HK-2 (cell line): ENCODE results near the gene HM13.
"Not testable (repeated sequence)": the region's sequence is repeated elsewhere in the genome, so short reads cannot be mapped to it uniquely, and the experiment has no call there.

Experiments
- DNase-seq: peaks from one replicate; pipeline ENCODE4 v3.0.0-alpha.2; 2018; ENCODE audit not compliant: unreplicated experiment

Gene HM13

DNA sequence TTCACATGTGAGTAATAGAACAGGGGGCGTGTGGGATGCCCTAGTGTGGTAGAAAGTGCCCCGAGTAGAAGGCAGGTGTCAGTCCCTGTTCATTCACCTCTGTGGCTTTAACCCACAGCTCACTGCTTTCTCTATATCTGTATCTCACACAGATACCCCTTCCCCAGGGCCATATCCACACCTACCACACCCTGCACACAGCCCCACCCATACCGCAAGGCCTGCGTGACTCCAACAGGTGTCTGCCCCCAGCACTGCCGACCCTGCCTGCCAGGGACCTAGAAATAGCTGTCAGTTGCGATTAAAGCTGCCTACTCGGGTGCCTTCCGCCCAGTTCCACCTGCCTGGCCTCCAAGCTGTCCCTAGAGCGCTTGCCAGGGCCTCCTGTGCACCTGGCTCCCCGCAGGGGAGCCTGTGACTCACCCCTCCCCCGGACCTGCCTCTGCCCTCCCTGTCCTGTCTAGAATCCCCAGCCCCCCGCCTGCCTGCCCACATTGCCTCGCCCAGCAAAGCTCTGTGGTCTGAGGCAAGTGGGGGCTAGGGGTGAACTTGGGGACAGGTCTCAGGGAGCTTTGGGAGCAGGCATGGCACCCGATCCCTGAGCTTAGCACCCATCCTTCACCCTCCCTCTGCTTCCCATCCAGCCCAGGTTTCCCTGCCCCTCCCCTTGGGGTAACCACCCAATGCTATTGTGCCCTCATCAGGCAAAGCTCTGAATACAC lies 52.6 kb downstream of the HM13 start:
- DNase-seq, result peak; percentile 66

- no peak for DNase-seq
Measured at GRCh38 chr20:31567380-31567720, 53.1 kb downstream of the HM13 start.

- no peak for DNase-seq
Measured at GRCh38 chr20:31568041-31568731, 53.9 kb downstream of the HM13 start.

DNA sequence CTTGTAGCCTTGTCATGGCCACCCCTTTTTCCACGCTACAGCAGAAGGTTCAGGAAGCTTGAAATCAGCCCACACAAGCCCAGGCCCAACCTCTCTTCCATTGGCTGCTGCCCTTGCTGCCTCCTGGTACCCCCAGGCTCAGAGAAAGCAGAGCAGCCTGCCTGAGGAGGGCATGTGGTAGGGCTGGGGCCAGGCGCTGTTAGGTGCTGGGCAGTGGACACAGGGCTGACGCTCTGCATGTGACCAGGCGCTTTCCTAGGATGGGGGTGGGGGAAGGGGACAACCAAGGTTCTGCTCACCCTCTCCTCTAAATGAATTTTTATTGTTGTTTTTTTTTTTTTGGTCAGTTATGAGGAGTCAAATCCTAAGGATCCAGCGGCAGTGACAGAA lies 54.5 kb downstream of the HM13 start:
- DNase-seq, result no peak

DNA sequence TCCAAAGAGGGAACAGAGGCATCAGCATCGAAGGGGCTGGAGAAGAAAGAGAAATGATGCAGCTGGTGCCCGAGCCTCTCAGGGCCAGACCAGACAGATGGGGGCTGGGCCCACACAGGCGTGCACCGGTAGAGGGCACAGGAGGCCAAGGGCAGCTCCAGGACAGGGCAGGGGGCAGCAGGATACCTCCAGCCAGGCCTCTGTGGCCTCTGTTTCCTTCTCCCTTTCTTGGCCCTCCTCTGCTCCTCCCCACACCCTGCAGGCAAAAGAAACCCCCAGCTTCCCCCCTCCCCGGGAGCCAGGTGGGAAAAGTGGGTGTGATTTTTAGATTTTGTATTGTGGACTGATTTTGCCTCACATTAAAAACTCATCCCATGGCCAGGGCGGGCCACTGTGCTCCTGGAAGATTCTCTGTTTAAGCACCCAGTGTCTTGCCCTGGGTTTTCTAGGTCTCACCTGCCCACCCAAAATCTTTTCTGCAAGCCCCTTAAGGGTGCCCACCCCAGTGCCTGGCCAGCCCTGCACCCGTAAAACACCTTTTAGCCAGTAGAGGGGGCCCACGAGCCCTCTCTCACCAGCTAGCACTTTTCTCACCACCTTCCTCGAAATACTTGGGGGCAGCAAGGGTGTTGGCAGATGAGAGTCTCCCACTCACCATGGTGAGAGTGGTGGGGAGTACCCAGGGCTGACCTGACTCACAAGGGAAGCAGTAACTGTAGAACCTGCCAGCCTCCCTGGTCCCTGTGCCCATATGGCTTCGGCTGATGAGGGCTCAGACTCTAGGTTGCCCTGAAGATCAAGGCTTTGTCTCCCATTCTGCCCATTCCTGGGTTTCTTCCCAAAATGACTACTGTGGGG lies 55.1 kb downstream of the HM13 start:
- DNase-seq, result peak; percentile 76

GRCh38 chr20:31570021-31570463 lies 55.8 kb downstream of the HM13 start:
- DNase-seq, result no peak

GRCh38 chr20:31570735-31571617 lies 56.7 kb downstream of the HM13 start:
- no peak for DNase-seq

- DNase-seq, result no peak
Measured at GRCh38 chr20:31572042-31572700, 57.9 kb downstream of the HM13 start.

DNA sequence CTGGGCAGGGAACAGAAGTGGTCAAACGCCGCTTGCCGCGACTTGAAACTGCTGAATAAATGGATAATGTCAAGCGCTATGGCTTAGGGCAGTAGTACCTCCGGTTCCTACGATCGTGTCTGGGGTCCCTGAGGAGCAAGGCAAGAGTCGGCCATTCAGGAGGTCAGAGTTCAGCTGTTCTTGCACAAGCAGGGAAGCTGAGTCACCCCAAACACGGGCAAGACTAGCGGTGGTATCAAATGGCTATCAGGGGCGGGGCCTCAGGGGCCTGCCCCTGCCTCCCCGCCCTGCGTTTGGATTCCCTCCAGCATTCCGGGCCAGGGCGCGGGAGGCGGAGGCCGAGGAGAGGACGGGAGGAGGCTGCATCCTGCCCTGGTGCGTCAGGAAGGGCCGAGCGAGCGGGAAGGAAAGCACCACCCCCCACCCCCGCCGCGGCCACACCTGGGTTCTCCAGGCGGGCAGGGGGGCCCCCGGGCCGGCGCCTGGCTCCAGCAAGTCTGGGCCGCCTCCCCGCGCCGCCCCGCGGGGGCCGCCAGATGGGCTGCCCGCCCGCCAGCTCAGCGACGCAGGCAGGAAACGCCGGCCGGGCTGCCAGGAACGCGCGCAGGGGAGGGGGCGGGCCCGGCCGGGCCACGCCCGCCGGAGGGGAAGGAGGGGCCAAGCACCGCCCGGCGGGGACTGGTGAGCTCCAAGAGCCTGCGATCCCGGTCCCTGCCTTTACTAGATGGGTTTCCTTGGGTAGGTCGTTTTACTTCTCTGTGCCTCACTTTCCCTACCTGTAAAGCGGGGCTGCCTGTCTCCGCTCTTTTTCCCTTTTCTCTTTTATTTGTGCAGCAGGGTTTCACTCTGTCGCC lies 58.7 kb downstream of the HM13 start:
- DNase-seq, result peak; percentile 100

- DNase-seq, result no peak
Measured at GRCh38 chr20:31573555-31574321, 59.5 kb downstream of the HM13 start.

DNA sequence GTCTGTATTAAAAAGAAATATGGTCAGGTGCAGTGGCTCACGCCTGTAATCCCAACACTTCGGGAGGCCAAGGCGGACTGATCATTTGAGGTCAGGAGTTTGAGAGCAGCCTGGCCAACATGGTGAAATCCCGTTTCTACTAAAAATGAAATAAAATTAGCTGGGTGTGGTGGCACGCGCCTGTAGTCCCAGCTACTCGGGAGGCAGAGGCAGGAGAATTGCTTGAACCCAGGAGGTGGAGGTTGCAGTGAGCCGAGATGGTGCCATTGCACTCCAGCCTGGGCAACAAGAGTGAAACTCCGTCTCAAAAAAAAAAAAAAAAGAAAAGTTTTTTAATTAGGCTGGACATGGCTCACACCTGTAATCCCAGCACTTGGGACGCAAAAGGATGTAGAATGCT lies 60.7 kb downstream of the HM13 start:
- not testable (repeated sequence) for DNase-seq

- DNase-seq, result no peak
Measured at GRCh38 chr20:31576751-31577150, 62.5 kb downstream of the HM13 start.

DNA sequence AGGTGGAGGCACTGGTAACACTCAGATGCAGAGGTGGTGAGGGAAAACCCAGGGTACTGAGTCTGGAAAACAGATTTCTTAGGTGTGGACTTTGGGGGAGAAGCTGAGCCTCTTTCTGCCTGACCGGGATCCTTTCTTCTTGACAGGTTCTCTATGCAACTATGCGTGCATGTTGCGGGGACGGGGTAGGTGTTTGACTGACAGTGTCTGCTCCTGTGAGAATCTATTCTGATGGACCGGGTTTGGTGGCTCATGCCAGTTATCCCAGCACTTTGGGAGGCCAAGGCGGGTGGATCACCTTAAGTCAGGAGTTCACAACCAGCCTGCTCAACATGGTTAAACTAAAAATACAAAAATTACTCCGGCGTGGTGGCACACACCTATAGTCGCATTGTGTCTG lies 63.0 kb downstream of the HM13 start:
- DNase-seq, result no peak

DNA sequence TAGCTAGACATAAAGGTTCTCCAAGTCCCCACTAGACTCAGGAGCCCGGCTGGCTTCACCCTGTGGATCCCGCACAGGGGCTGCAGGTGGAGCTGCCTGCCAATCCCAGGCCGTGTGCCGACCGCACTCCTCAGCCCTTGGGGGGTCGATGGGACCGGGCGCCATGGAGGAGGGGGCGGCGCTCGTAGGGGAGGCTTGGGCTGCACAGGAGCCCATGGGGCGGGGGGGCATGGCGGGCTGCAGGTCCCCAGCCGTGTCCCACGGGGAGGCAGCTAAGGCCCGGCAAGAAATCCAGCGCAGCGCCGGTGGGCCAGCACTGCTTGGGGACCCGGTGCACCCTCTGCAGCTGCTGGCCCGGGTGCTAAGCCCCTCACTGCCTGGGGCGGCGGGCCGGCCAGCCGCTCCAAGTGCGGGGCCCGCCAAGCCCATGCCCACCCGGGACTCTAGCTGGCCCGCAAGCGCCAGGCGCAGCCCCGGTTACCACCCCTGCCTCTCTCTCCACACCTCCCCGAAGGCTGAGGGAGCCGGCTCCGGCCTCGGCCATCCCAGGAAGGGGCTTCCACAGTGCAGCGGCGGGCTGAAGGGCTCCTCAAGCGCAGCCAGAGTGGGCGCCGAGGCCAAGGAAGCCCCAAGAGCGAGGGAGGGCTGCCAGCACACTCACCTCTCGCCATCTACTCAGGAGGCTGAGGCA lies 64.4 kb downstream of the HM13 start:
- no peak for DNase-seq

GRCh38 chr20:31579245-31579644 lies 65.0 kb downstream of the HM13 start:
- DNase-seq, result no peak

GRCh38 chr20:31579941-31580651 lies 65.9 kb downstream of the HM13 start:
- not testable (repeated sequence) for DNase-seq

- DNase-seq, result no peak
Measured at GRCh38 chr20:31580706-31581105, 66.5 kb downstream of the HM13 start.

DNA sequence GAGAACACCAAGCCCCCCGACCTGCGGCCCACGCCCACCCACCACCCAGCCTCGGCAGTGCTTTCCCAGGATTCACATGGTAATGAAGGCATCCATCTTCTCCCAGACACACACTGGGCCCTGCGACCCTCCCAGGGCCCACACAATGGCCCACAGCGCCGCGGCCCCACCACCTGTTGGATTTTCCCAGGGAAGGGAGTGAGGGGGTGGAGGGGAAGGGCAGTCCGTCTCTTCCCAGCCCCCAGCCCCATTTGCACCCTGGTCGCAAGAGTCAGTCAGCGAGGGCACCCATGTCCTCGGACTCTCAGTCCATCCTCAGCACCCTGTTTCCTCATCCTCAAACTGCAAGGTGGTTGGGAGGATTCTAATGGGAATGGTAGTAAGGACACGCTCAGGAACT lies 67.1 kb downstream of the HM13 start:
- DNase-seq, result no peak
